Measurements from ENCODE around the gene PTK6.
A peak's percentile ranks its signal among the peaks of the same experiment; 100 is the strongest.
"Not testable (repeated sequence)": the region's sequence is repeated elsewhere in the genome, so short reads cannot be mapped to it uniquely, and the experiment has no call there.

Gene PTK6

GRCh38 chr20:63487781-63488241 is 49.4 kb downstream of the PTK6 start:
- Histone ChIP-seq H3K27ac (no peak overlapping the region), H3K27me3 (peaks cover 23 to 66% (median 39%) of the 10 kb centered on the region in 11 experiments), H4K20me1 (peaks cover 0 to 49% (median 10%) of the 10 kb centered on the region in 11 experiments; a peak in 13 of 22 replicates), H3K9ac (no peak overlapping the region), H3K4me2 (no peak overlapping the region), H3K4me1 (peaks cover 6 to 34% (median 23%) of the 10 kb centered on the region in 10 experiments; a peak in 19 of 20 replicates), H3K36me3 (peaks cover 0 to 26% (median 6%) of the 10 kb centered on the region in 11 experiments; a peak in 11 of 22 replicates), H3K9me3 (replicated peaks in 1 of 11) (peaks cover 0 to 3% (median 0%) of the 10 kb centered on the region in 11 experiments; a peak in 1 of 22 replicates), H3K4me3 (no peak overlapping the region)
- TF ChIP-seq Cebpa-rat (IDR thresholded peaks at IDR 0.05): no peak

- no peak overlapping the region for H3K4me3 ChIP-seq
- peaks cover 0 to under 1% (median 0%) of the 10 kb centered on the region in 11 experiments; a peak in 1 of 22 replicates for H3K9me3 ChIP-seq (replicated peaks in 1 of 11)
- no peak for TF ChIP-seq Cebpa-rat (IDR thresholded peaks at IDR 0.05)
- no peak overlapping the region for H3K27ac ChIP-seq
- H4K20me1 ChIP-seq: peaks cover 0 to 51% (median 15%) of the 10 kb centered on the region in 11 experiments; a peak in 14 of 22 replicates
- peaks cover 10 to 39% (median 29%) of the 10 kb centered on the region in 10 experiments; a peak in 19 of 20 replicates for H3K4me1 ChIP-seq
- H3K4me2 ChIP-seq: no peak overlapping the region
- no peak overlapping the region for H3K9ac ChIP-seq
- H3K36me3 ChIP-seq: peaks cover 0 to 21% (median under 1%) of the 10 kb centered on the region in 11 experiments; a peak in 11 of 22 replicates
- peaks cover 23 to 72% (median 45%) of the 10 kb centered on the region in 11 experiments for H3K27me3 ChIP-seq
Observed at GRCh38 chr20:63487116-63487764, 49.9 kb downstream of the PTK6 start.

- Histone ChIP-seq H3K27ac (no peak overlapping the region), H3K4me2 (no peak overlapping the region), H4K20me1 (peaks cover 0 to 60% (median 22%) of the 10 kb centered on the region in 11 experiments; a peak in 14 of 22 replicates), H3K4me1 (peaks cover 10 to 48% (median 38%) of the 10 kb centered on the region in 10 experiments; a peak in 19 of 20 replicates), H3K36me3 (peaks cover 0 to 16% (median 0%) of the 10 kb centered on the region in 11 experiments; a peak in 5 of 22 replicates), H3K9me3 (replicated peaks in 1 of 11) (no peaks in the 10 kb centered on the region), H3K4me3 (no peak overlapping the region), H3K9ac (no peak overlapping the region), H3K27me3 (peaks cover 23 to 80% (median 53%) of the 10 kb centered on the region in 11 experiments)
- TF ChIP-seq Cebpa-rat (IDR thresholded peaks at IDR 0.05): no peak
Observed at GRCh38 chr20:63486300-63486855, 50.8 kb downstream of the PTK6 start.

GRCh38 chr20:63484651-63485403 is 52.3 kb downstream of the PTK6 start:
- H3K4me2 ChIP-seq: peak overlapping the region in 7 of 11 experiments; percentile 9 to 54 (median 42); a peak in 10 of 22 replicates
- H3K9me3 ChIP-seq (replicated peaks in 1 of 11): no peaks in the 10 kb centered on the region
- peak overlapping the region in 1 of 11 experiments; percentile 24; a peak in 1 of 22 replicates for H3K9ac ChIP-seq
- H3K36me3 ChIP-seq: peaks cover 0 to 9% (median 0%) of the 10 kb centered on the region in 11 experiments; a peak in 4 of 22 replicates
- peaks cover 10 to 44% (median 38%) of the 10 kb centered on the region in 10 experiments; a peak in 19 of 20 replicates for H3K4me1 ChIP-seq
- H3K27me3 ChIP-seq: peaks cover 23 to 75% (median 57%) of the 10 kb centered on the region in 11 experiments
- no peak for TF ChIP-seq Cebpa-rat (IDR thresholded peaks at IDR 0.05)
- no peak overlapping the region for H3K4me3 ChIP-seq
- peaks cover 0 to 60% (median 22%) of the 10 kb centered on the region in 11 experiments; a peak in 13 of 22 replicates for H4K20me1 ChIP-seq
- no peak overlapping the region for H3K27ac ChIP-seq

GRCh38 chr20:63484236-63484635 is 52.9 kb downstream of the PTK6 start:
- Histone ChIP-seq H3K4me3 (no peak overlapping the region), H4K20me1 (peaks cover 0 to 63% (median 22%) of the 10 kb centered on the region in 11 experiments; a peak in 13 of 22 replicates), H3K36me3 (peaks cover 0 to 8% (median 0%) of the 10 kb centered on the region in 11 experiments; a peak in 3 of 22 replicates), H3K9me3 (replicated peaks in 1 of 11) (no peaks in the 10 kb centered on the region), H3K4me1 (peaks cover 10 to 44% (median 38%) of the 10 kb centered on the region in 10 experiments; a peak in 19 of 20 replicates), H3K27me3 (peaks cover 24 to 75% (median 53%) of the 10 kb centered on the region in 11 experiments), H3K27ac (no peak overlapping the region), H3K9ac (peak overlapping the region in 1 of 11 experiments; percentile 24; a peak in 1 of 22 replicates), H3K4me2 (peak overlapping the region in 7 of 11 experiments; percentile 9 to 54 (median 42); a peak in 10 of 22 replicates)
- no peak for TF ChIP-seq Cebpa-rat (IDR thresholded peaks at IDR 0.05)

- TF ChIP-seq Cebpa-rat (IDR thresholded peaks at IDR 0.05): no peak
- Histone ChIP-seq H3K27ac (no peak overlapping the region), H3K27me3 (peaks cover 25 to 75% (median 53%) of the 10 kb centered on the region in 11 experiments), H3K4me1 (peaks cover 10 to 44% (median 38%) of the 10 kb centered on the region in 10 experiments; a peak in 19 of 20 replicates), H3K9me3 (replicated peaks in 1 of 11) (no peaks in the 10 kb centered on the region), H4K20me1 (peaks cover 0 to 64% (median 20%) of the 10 kb centered on the region in 11 experiments; a peak in 13 of 22 replicates), H3K36me3 (peaks cover 0 to 4% (median 0%) of the 10 kb centered on the region in 11 experiments; a peak in 3 of 22 replicates), H3K4me3 (no peak overlapping the region), H3K9ac (no peak overlapping the region), H3K4me2 (peak overlapping the region in 7 of 11 experiments; percentile 45 to 72 (median 53); a peak in 8 of 22 replicates)
Observed at GRCh38 chr20:63483834-63484233, 53.3 kb downstream of the PTK6 start.

- no peak for TF ChIP-seq Cebpa-rat (IDR thresholded peaks at IDR 0.05)
- Histone ChIP-seq H4K20me1 (peaks cover 0 to 73% (median 19%) of the 10 kb centered on the region in 11 experiments; a peak in 13 of 22 replicates), H3K9me3 (replicated peaks in 1 of 11) (no peaks in the 10 kb centered on the region), H3K36me3 (no peaks in the 10 kb centered on the region), H3K4me1 (peaks cover 10 to 49% (median 40%) of the 10 kb centered on the region in 10 experiments; a peak in 19 of 20 replicates), H3K9ac (0 out of 22 replicates have a peak overlapping the region, but pooled peaks of 1 of the 11 experiments have one; percentile 5), H3K27me3 (peaks cover 32 to 79% (median 55%) of the 10 kb centered on the region in 11 experiments), H3K27ac (no peak overlapping the region), H3K4me3 (no peak overlapping the region), H3K4me2 (peak overlapping the region in 9 of 11 experiments; percentile 14 to 72 (median 48); a peak in 17 of 22 replicates)
Observed at GRCh38 chr20:63482021-63482587, 55.1 kb downstream of the PTK6 start.

- peak overlapping the region in 8 of 11 experiments; percentile 14 to 72 (median 50); a peak in 13 of 22 replicates for H3K4me2 ChIP-seq
- H3K9me3 ChIP-seq (replicated peaks in 1 of 11): no peaks in the 10 kb centered on the region
- no peak overlapping the region for H3K9ac ChIP-seq
- H3K4me1 ChIP-seq: peaks cover 10 to 53% (median 40%) of the 10 kb centered on the region in 10 experiments; a peak in 19 of 20 replicates
- no peak overlapping the region for H3K4me3 ChIP-seq
- H3K36me3 ChIP-seq: no peaks in the 10 kb centered on the region
- H3K27me3 ChIP-seq: peaks cover 38 to 83% (median 60%) of the 10 kb centered on the region in 11 experiments
- H4K20me1 ChIP-seq: peaks cover 0 to 76% (median 19%) of the 10 kb centered on the region in 11 experiments; a peak in 13 of 22 replicates
- TF ChIP-seq Cebpa-rat (IDR thresholded peaks at IDR 0.05): no peak
- H3K27ac ChIP-seq: no peak overlapping the region
Observed at GRCh38 chr20:63481503-63481902, 55.7 kb downstream of the PTK6 start.

GRCh38 chr20:63479695-63480419 is 57.3 kb downstream of the PTK6 start:
- not testable (repeated sequence) for H3K4me3 ChIP-seq; H3K9me3 ChIP-seq (replicated peaks in 1 of 11); H3K9ac ChIP-seq; H3K27ac ChIP-seq; H3K36me3 ChIP-seq; H3K4me2 ChIP-seq
- Histone ChIP-seq H4K20me1 (peaks cover 0 to 72% (median 24%) of the 10 kb centered on the region in 11 experiments; a peak in 17 of 22 replicates), H3K27me3 (peaks cover 52 to 90% (median 72%) of the 10 kb centered on the region in 11 experiments), H3K4me1 (peaks cover 10 to 54% (median 37%) of the 10 kb centered on the region in 10 experiments)

Measured in BLaER1 treated with 17β-estradiol and CSF1 and Interleukin-3, amounts not matched to agents 10 nM and 100 nM (cell line).